Left ventricle myocardium superior (tissue), 1 donor: ENCODE results near the gene TMF1. TPM values are rescaled to one million over a fixed set of nuclear protein-coding genes. Genes with fewer than 3 reads are reported as not detected.

Source experiments
- ATAC-seq: fragments of 200-7000 bp; cut with Tn5 transposase; one replicate; pipeline ENCODE4 v1.9.1; 2020; ENCODE audit warnings: mild to moderate bottlenecking, moderate library complexity
- DNase-seq: peaks from one replicate; pipeline ENCODE4 v3.0.0-alpha.2; 2020
- intact Hi-C: fragments of 100-400 bp; cut with micrococcal nuclease; formaldehyde crosslinking; loops from one replicate; pipeline ENCODE4 v1.11.0; 2022
- total RNA-seq: library from RNA; stranded (reverse); fragmentation: NEBNext Ultra II Directional; extraction: Animal tissue kit (Norgen Biotek cat#: 25700); gene quantifications from one replicate; pipeline ENCODE4 v1.2.1, GENCODE V29; 2021
- donor health status: DM: no; HTN: yes; CAD: no; lungs with severe emphysema.

TMF1 gene
- total RNA-seq, 1 donor from 2014 or later = 18.9 TPM

- no peak for ATAC-seq
Measured at GRCh38 chr3:69016901-69017300, 35.2 kb downstream of the TMF1 start.

DNA sequence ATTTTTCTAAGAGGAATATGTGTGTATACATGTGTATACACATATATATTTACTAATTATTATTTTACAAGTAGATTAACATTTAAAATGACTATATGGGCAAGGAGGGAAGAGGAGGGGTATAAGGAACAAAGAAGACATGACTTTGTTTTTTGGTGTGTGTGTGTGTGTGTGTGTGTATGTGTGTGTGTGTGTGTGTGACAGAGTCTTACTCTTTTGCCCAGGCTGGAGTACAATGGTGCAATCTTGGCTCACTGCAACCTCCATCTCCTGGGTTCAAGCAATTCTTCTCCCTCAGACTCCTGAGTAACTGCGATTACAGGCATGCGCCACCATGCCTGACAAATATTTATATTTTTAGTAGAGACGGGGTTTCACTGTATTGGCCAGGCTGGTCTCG lies 36.0 kb downstream of the TMF1 start:
- no peak for ATAC-seq
- intact Hi-C loops = no loop called here
- no peak for DNase-seq

More at GRCh38 chr3:69016901-69017300, 35.2 kb downstream of the TMF1 start:
- no peak for DNase-seq
- intact Hi-C loops = no loop called here

DNA sequence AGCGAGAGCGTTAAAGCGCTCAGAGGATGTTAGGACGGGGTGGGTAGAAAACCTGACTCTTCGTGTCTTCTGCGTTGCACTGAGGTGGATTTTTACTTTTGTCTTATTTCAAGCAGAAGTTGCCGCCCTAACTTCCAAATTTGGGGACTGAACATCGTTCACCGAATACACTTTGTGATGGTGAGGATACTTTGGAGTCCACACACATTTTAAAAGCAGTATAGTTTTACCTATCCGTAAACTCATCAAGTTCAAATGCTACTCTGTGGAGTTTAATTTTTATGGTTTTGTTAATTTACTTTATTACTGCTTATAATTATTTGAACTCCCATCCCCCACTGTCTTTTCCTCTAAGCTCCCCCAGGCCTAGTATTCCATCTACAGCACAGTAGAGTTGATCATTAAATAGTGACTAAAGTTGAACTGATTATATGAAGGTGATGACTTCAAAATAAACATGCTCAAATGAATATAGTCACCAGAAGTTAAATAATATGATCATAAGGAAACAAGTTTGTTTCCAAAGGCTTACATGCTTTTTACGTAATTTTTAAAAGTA lies 38.0 kb downstream of the TMF1 start:
- intact Hi-C loops = no loop called here
- ATAC-seq (no peak), DNase-seq (no peak)

DNA sequence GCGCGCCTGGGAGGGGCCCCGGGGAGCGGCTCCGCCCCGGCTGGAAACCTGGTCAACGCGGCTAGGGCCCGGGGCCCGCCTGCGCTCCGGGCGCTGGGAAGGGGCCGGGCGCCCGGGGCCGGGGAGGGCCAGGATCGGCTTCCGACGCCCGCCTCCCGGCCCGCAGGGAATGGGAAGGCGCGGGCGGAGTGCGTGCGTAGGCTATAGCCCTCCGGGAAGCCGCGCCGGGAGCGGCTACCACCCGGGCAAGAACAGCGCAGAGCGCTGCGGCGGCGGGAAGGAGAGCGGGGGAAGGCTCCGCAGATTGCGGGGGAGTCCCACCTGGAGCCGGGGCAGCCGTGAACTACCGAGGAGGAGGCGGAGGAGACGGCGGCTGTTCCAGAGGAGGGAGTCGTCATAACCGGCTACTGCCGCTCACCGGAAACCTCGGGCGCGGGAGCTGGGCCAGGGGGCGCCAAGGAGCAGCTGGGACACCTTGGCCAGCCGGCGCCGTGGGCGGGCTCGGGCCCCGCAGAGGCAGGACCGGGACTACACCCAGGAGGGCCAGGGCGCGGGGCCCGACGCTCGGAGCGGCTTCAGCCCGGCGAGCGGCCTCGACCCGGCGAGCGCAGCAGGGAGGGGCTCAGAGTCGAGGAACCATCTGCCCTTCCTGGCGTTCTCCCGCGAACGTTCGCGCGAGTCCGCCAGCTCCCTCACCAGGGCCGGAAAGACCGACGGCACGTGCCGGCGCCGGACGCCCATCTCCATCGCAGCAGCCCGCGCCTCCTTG lies 38.7 kb downstream of the TMF1 start, which contains the start of gene EOGT:
Gene EOGT (minus strand): TSS at position 432 of the 769 bp plus-strand sequence. CDS start 3,838 bp downstream, outside the sequence.
- intact Hi-C loops = no loop called here

GRCh38 chr3:69012800-69013252 lies 39.3 kb downstream of the TMF1 start:
- DNase-seq = peak; percentile 75
- intact Hi-C loops = no loop called here
- peak; percentile 54 for ATAC-seq

More for the DNA sequence above, 38.7 kb downstream of the TMF1 start, which contains the start of gene EOGT:
- ATAC-seq (peak; percentile 94), DNase-seq (peak; percentile 96)

- DNase-seq (peak; percentile 59), ATAC-seq (peak; percentile 2)
- intact Hi-C loops = no loop called here
Measured at GRCh38 chr3:69012100-69012799, 39.9 kb downstream of the TMF1 start.

GRCh38 chr3:69011096-69011730 lies 40.9 kb downstream of the TMF1 start:
- intact Hi-C loops = no loop called here
- no peak for ATAC-seq
- DNase-seq = no peak

- intact Hi-C loops = no loop called here
- ATAC-seq = no peak
Measured at GRCh38 chr3:69009559-69010410, 42.3 kb downstream of the TMF1 start.

GRCh38 chr3:69008980-69009379 lies 43.2 kb downstream of the TMF1 start:
- no peak for DNase-seq
- no peak for ATAC-seq
- intact Hi-C loops = no loop called here

More at GRCh38 chr3:69009559-69010410, 42.3 kb downstream of the TMF1 start:
- no peak for DNase-seq

- DNase-seq (no peak), ATAC-seq (peak; percentile 26)
- intact Hi-C loops = no loop called here
Measured at GRCh38 chr3:69005791-69006482, 46.2 kb downstream of the TMF1 start.

DNA sequence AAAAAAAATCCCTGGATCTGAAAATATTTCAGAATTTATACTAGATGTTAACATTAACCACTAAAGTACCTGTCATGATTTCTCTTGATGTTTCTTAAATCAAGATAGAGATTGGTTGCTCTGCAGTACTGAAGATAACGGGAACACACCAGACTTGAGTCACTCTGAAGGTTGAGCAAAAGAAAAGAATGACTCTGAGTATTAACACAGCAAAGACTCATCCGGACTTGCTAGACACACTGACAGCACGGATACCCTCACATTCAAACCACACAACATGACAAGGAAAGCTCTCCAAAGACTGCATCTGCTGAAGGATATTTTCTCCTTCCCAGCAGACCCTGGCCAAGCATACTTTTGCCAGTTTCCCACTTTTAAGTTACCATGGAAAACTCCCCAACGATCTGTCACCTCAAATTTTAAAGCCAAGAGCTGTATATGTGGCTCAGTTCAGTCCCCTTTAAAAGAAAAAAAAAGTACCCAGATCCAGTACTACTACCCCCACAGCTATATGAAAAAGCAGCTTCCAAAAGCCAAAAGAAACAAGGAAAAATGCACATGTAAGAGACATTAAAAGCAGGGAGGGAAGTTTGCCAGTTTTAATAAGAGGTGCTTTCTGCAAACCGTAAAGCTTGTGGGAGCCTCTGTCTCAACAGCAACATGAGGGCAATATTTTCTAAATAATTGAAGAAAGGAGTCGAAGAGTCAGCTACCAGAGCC lies 46.9 kb downstream of the TMF1 start:
- DNase-seq (no peak), ATAC-seq (no peak)
- intact Hi-C loops = no loop called here

GRCh38 chr3:69004138-69004537 lies 48.0 kb downstream of the TMF1 start:
- intact Hi-C loops = no loop called here
- ATAC-seq (peak; percentile 27), DNase-seq (no peak)

DNA sequence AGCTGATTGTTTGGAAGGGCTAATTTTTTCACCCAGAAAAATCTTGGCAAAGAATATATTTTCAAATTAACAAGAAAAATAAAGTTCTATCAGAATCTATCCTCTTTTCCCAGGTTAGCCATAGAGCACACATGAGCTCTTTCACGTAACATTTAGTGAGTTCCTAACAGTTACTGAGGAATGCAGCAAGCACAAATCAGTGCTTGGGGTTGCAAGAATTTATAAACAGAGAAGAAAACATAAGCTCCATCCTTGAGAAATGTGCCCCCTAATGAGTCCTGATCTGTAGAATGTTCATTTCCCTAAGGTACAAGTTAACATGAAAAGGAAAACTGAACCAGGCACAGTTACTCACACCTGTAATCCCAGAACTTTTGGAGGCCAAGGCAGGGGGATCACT lies 52.5 kb downstream of the TMF1 start:
- DNase-seq = no peak
- intact Hi-C loops = no loop called here
- no peak for ATAC-seq

- DNase-seq (no peak), ATAC-seq (no peak)
- intact Hi-C loops = no loop called here
Measured at GRCh38 chr3:68999158-68999557, 53.0 kb downstream of the TMF1 start.

GRCh38 chr3:68997887-68998286 lies 54.2 kb downstream of the TMF1 start:
- ATAC-seq (no peak), DNase-seq (no peak)
- intact Hi-C loops = no loop called here

DNA sequence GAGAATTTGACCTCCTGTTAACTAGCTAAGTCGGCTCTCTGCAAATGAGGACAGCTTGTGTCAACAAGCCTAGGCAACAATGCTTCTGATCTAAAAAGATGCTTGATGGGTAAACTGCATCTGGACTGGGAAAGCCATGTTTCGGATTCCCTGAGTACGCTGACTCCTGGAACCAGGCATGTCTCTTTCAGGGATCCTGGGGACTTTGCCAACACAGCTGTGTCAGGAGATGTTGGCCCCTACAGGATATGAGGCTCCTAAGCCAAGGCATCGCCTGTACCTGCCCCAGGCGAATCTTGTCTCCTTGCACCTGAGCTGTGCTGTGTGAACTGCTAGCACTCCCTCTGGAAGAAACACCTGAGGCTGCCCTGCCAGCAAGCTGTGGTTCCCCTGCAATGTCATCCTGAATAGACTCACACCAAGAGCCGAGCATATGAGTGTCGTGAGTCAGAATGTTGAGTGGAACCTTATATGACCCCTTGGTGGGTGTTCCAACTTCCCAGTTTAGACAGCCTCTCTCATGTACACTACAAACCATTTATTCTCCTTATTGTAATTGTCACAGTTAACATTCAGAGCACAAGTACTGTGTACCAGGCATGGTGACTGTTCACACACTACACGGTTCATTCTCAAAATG lies 55.7 kb downstream of the TMF1 start:
- ATAC-seq (peak; percentile 82), DNase-seq (no peak)
- intact Hi-C loops = no loop called here

GRCh38 chr3:68988740-68989139 lies 63.4 kb downstream of the TMF1 start:
- no peak for ATAC-seq
- DNase-seq = no peak
- intact Hi-C loops = no loop called here
